ENCODE measurements around the gene HLA-DQA2.

GRCh38 chr6:32764048-32764447, 22.9 kb downstream of the HLA-DQA2 start:
- TF ChIP-seq, protein P1, sequence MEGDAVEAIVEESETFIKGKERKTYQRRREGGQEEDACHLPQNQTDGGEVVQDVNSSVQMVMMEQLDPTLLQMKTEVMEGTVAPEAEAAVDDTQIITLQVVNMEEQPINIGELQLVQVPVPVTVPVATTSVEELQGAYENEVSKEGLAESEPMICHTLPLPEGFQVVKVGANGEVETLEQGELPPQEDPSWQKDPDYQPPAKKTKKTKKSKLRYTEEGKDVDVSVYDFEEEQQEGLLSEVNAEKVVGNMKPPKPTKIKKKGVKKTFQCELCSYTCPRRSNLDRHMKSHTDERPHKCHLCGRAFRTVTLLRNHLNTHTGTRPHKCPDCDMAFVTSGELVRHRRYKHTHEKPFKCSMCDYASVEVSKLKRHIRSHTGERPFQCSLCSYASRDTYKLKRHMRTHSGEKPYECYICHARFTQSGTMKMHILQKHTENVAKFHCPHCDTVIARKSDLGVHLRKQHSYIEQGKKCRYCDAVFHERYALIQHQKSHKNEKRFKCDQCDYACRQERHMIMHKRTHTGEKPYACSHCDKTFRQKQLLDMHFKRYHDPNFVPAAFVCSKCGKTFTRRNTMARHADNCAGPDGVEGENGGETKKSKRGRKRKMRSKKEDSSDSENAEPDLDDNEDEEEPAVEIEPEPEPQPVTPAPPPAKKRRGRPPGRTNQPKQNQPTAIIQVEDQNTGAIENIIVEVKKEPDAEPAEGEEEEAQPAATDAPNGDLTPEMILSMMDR (tag by site-specific recombination; IDR thresholded peaks at IDR 0.05): no peak
- TF ChIP-seq WT1 (tag by site-specific recombination; IDR thresholded peaks at IDR 0.05) (no peak), TCF7L2 (IDR thresholded peaks at IDR 0.05; ENCODE audit: borderline replicate concordance, low read depth, low read length) (no peak), ZFP3 (tag by site-specific recombination; IDR thresholded peaks at IDR 0.05; ENCODE audit: low read depth) (no peak), ZNF174 (tag by site-specific recombination; IDR thresholded peaks at IDR 0.05) (no peak), EGR2 (tag by site-specific recombination; IDR thresholded peaks at IDR 0.05; ENCODE audit: low read depth) (no peak), ZNF311 (tag by site-specific recombination; IDR thresholded peaks at IDR 0.05; ENCODE audit: borderline replicate concordance) (no peak)
- TF ChIP-seq, protein P2, sequence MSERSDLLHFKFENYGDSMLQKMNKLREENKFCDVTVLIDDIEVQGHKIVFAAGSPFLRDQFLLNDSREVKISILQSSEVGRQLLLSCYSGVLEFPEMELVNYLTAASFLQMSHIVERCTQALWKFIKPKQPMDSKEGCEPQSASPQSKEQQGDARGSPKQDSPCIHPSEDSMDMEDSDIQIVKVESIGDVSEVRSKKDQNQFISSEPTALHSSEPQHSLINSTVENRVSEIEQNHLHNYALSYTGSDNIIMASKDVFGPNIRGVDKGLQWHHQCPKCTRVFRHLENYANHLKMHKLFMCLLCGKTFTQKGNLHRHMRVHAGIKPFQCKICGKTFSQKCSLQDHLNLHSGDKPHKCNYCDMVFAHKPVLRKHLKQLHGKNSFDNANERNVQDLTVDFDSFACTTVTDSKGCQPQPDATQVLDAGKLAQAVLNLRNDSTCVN (tag by site-specific recombination; optimal IDR thresholded peaks at IDR 0.05): no peak

Measured in HEK293 (cell line).